Activated T-cell treated with anti-CD3 and anti-CD28 coated beads, Interleukin-2, amount 50 U/mL, for 48 hours (primary cell): ENCODE measurements around the gene ARHGEF4.
"Not testable (repeated sequence)": the region's sequence is repeated elsewhere in the genome, so short reads cannot be mapped to it uniquely, and the experiment has no call there.

Experiments
- DNase-seq, 2 experiments: peaks; one replicate each; pipeline ENCODE4 v3.0.0-alpha.2; 2020

ARHGEF4 gene

DNA sequence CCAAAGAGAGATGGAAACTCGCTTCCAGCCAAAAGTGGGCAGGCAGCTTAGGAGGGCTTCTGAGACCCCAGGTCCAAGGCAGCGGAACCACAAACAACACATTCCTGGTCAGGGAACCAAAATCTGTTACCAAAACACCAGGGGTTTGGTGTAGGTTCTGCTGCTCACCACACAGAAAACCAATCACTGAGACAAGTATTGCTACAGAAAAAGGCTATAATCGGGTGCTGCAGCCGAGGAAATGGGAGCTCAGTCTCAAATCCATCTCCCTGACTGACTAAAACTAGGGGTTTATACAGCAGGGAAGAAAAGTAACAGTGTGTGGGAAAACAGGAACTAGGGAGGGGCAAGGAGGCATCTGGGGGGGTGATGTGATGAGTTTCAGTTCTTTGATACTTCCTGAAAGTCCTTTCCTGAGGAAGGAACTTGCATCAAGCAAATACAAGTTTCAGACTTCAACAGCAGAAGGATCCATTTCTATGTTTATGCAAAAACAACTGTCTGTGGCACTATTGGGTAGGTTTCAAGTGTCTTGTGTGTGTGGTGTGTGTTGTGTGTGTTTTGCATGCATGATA is 148.6 kb downstream of the ARHGEF4 start:
- no peak for DNase-seq

DNA sequence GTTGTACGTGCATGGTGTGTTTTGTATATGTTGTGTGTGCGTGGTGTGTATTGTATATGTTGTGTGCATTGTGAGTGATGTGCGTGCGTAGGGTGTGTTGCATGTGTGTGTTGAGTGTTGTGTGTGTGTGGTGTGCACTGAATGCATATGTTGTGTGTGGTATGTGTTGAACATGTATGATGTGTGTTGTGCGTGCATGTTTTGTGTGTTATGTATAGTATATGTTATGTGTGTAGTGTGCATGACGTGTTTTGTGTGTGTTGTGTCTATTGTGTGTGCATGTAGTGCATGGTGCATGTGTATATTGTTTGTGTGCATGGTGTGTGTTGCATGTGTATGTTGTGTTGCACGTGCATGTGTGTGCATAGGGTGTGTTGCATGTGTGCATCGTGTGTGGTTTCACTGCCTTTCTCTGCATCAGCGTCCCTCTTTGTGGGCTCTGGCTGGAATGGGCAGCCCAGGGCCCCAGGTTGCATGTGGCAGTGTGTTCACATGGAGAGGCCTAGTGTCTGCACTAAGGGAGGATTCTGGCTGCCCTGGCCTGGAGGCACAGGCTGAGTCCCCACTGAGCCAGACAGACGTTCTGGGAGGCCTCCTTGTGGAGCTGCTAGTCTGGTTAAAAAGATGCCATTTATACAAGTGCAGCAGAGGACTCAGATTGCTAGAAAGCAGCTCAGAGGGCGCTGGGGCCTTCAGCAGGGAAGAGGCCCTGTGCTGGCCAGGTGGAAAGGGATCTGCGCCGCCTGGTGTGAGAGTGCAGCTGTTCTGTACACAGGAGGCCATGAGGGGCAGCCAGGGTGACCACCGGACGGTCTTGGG is 149.3 kb downstream of the ARHGEF4 start:
- no peak for DNase-seq

DNA sequence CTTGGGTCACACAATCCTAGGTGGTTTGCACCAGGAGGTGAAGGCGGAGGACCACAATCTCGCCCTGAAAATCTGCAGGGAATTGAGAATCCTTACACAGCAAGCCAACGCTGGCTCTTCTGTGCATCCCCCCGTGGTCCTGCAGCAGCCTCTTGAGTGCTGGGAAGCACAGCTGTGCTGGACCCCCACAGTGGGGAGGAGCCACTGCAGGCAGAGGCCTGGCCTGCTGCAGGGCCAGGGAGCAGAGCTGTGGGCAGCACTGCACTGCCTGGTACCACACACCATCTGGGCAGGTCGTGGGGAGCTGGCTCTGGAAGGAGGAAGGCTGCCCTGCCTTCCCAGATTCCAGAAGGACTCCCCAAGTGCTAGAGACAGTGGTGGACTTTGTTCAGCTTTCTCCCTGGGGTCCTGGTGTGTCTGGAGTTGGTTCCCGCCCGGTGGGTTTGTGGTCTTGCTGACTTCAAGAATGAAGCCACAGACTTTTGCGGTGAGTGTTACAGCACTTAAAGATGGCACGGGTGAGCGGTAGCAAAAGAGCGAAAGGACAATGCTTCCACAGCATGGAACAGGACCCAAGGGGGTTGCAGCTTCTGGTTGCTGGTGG is 150.3 kb downstream of the ARHGEF4 start:
- no peak for DNase-seq

DNA sequence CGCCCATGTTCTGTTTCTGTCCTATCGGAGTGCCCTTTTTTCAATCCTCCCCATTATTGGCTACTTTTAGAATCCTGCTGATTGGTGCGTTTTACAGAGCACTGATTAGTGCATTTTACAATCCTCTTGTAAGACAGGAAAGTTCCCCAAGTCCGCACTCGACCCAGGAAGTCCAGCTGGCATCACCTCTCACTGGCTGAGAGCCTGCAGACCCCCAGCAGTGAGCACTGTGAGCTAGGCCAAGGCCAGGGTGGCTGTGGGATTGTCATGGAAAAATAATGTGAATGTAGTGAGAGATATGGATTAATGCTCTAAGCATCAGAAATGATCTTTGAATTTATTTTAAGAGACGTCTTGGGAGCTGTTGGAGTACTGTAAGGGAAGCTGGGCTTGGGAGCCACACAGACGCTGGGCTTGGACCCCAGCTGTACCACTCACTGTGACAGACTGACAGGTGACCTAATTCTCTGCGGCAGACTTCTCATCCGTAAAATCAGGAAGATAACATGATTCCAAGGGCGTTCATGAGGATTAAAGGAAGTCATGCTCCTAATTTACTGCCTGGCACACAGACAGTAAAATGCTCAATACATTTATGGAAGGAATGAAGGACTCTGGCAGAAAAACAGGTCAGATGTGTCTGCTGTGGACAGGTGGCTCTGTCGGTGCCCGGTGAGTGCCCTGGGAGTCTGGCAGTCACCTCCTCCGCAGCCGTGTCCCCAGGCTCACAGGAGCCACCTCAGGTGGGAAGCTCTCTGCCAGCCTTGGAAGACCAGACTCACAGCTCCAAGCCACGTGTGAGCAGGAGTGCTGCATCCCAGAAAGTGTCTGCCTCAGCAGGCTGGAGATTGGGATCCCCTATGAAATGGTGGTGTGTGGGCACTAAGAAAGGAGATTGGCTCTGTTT is 151.1 kb downstream of the ARHGEF4 start:
- no peak for DNase-seq

DNA sequence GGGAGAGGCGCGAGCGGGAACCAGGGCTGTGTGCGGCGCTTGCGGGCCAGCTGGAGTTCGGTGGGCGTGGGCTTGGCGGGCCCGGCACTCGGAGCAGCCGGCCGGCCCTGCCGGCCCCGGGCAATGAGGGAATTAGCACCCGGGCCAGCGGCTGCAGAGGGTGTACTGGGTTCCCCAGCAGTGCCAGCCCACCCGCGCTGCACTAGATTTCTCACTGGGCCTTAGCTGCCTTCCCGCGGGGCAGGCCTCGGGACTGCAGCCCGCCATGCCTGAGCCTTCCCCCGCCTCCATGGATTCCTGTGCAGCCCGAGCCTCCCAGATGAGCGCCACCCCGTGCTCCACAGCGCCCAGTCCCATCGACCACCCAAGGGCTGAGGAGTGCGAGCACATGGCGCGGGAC is 154.7 kb downstream of the ARHGEF4 start:
- DNase-seq: not testable (repeated sequence)

DNA sequence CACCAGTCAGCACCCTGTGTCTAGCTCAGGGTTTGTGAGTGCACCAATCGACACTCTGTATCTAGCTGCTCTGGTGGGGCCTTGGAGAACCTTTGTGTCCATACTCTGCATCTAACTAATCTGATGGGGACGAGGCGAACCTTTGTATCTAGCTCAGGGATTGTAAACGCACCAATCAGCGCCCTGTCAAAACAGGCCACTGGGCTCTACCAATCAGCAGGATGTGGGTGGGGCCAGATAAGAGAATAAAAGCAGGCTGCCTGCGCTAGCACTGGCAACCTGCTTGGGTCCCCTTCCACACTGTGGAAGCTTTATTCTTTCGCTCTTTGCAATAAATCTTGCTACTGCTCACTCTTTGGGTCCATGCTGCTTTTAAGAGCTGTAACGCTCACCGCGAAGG is 155.3 kb downstream of the ARHGEF4 start:
- not testable (repeated sequence) for DNase-seq

DNA sequence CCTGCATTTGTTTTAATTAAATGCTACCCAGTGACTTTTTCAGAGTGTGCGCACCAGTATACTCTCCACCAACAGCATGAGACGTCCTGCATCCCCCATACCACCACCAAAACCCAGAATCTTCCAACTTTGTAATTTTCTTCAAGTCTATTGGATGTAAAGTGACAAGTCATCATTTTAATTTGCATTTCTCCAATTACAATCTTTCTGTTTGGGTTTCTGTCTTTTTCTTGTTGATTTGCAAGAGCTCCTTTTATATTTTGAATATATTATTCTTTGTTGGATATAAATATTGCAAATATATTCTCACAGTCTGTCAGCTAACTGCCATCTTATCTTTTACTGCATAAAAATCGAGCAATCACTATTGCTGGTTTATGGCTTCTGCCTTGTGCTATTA is 160.0 kb downstream of the ARHGEF4 start:
- no peak for DNase-seq

DNA sequence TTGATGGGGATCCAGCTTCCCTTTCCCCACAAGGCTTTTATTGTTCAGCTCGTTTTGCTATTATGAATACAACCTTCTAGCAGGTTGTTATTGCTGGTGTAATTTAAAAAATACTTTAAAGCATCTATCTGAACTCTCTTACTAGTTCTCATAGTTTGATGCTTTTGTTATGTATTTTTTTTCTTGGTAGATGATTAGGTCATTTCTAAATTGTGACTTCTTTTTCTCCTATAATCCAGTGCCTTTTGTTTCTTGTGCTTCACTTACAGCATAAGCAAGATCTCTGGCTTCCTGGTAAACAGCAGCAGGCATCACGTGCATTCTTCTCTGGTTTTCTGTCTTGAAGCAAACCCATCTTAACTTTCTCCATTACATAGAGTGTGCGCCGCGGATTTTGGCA is 160.5 kb downstream of the ARHGEF4 start:
- DNase-seq: no peak

DNA sequence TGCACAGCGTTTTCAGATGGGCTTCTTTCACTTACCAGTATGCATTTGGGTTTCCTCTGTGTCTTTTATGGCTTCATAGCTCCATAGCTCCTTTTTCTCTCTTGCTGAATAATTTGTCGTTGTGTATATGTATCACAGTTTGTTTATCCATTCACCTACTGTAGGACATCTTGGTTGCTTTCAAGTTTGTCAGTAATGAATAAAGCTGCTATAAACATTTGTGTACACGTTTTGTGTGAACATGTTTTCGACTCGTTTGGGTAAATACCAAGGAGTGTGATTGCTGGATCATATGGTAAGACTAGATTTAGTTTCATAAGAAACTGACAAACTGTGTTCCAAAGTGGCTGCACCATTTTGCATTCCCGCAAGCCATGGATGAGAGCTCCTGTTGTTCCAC is 161.8 kb downstream of the ARHGEF4 start:
- DNase-seq: no peak

DNA sequence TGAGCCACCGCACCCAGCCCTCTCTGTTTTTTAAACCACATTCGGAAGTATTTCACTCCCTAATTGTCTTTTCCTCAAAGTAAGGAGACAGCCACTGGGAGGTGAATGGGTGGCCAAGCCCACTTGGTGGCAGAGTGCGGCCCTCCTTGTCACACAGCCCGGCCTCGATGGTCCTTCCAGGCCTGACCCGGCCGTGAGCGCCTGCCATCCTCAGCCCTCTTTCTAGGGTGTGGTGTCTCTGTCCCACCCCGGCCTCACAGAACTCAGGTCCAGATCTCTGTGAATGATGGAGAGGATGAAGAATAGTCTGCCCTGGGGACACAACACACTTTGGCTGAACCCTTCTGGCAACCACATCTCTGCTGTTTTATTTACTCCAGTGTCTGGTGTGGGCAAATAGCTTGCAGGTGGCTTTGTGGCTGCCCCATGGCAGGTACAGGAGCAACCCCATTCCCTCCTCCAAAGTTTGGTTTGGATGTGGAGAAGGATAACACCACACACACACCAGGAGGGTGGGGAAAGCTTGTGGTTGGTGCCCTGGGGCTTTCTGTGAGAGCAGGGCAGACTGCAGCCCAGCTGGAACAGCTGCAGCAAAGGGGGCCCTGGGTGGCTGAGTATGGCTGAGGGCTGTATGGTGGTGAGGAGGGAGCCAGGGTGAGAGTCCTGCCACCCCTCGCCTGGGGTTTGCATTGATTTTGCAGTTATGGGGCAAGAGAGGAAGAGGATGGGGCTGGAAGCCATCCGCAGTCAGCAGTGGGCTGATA is 167.9 kb downstream of the ARHGEF4 start:
- no peak for DNase-seq

DNA sequence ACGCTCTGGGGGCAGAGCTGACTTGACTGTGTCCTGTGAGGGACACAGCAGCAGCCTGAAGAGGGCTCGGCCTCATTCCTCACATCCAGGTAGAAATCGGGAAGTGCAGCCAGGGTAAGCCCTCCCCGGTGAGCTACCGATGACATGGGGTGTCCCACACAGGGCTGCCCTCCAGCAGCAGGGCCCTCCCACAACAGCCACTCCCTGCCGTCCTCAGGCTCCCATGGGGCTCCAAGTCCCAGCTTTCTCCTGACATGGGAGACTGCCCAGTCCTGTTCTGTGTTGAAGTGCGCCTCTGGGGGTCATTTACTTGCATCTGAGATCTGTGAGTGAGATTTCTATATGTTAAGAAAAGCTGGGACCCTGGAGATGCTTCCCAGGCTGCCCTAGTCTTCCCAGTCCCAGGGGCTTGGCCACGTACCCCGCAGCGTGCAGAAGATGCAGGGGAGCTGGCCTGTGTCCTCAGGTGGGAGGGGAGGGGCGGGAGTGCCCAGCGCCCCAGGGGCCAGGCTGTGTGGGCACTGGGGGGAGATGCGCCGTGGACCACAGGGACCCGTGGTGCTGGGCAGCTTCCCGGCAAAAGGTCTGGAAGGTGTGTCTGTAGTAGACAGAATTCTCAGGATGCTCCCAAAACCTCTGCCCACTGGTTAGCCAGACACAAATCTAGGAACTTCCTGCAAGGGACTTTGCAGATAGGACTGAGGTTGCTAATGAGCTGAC is 168.7 kb downstream of the ARHGEF4 start:
- no peak for DNase-seq

DNA sequence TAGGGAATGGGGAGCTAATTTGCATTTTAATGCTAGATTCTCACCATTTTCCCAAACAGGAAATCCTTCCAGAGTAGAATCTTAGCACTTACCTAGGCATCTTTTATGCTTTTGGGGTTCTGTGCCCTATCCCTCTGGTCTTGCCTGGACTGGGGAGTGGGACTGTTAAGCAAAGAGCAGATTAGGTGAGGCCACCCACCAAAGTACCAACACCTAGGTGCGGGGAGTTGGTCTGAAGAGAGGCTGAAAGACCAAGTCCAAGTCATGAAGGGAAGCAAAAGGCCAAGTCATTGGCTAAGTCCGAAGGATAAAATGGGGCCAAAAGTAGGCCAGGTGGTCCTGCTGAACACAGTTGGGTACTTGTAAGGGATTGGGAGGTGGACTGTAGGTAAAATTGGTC is 169.8 kb downstream of the ARHGEF4 start:
- no peak for DNase-seq

DNA sequence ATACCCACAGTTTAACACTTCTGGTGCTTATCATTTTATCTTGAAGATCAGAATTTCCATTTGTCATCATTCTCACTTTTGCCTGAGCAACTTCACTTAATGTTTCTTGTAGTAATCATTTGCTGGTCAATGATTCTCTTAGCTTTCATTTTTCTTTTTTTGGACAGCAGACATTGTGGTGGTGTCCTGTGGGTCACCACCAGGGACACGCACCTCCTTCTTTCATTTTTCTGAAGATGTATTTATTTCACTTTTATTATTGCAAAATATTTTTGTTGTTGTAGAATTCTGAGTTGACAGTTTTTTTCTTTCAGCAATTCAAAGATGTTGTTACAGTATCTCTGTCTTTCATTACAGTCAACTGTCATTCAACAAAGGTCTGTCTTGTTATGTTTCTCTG is 172.3 kb downstream of the ARHGEF4 start:
- DNase-seq: no peak

DNA sequence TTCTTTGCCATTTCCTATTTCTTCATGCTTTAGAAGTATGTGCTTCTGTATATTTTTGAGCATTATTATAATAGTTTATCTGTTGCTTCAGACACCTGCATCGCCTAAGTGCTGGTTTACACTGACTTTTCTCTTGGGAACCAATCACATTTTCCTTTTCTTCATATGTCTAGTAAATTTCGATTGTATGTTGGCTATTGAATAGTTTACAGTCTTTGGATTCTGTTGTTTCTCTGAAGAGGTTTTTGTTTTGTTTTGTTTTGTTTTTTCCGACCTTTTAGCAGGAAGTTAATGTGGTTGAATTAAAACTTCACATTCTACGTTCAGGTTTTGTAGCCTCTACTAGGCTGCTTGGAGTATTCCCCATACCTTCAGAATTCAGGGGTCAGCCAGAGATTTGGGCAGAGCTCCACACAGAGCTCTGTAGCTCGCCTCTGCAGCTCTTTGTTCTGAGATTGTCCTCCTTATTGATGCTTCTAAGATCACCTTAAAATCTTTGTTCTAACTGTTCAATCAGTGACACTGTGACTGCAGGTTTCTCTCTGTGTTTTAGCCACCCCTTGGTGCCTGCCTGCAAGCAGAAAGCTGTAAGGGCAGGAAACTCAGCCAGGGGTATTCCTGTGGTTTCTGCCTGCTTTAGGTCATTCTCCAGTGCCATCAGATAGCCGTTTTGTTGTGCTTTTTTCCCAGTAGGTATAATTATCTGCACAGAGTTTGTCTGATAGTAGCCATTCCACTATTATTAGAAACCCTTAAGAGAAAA is 173.2 kb downstream of the ARHGEF4 start:
- no peak for DNase-seq

DNA sequence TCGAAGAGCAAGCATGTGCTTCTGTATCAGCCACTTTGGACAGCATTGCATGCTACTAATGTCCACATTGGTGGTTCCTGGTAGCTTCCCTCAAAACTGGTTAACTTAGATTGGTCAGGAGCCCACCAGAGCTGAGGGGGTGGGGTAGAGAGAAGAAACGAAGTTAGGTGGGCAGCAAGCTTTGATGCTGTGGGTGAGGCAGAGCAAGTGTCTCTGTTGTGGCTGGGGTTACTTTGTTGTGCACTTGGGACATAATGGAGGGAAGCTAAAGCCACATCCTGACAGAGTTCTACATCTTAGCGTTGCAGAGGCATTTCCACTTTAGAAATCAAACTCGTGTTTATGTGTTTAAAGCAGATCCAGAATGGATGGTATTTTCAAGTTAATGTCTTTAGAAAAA is 173.9 kb downstream of the ARHGEF4 start:
- DNase-seq: no peak

DNA sequence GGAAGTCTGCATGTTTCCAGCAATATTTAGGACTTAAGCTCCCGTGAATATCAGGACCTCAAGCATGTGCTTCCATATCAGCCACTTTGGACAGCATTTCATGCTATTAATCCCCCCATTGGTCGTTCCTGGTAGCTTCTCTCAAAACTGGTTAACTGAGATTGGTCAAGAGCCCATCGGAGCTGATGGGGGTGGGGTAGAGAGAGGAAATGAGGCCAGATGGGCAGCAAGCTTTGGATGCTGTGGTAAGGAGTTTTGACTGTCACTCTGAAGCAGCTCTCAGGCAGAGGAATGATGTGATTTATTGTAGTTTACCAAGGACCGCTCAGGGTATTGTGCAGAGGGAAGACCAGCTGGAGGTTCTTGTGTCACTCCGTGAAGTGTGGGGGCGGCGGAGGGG is 174.8 kb downstream of the ARHGEF4 start:
- DNase-seq: no peak

DNA sequence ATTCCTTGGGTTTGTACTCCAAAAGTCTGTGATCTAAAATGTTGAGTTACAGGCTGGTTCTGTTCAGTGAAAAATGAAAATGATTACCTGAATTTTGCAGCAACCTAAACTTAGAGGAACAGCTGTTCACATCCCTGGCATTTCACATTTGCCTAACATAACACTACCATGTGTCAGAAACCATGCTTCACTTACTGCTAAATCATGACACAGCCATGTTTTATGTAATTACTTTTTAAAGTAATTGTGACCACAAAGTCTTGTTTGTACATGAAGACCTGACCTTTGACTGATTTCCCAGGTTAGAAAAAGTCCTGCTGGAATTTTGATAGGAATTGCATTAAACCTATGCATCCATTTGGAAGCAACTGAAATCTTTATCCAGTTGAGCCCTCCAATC is 177.4 kb downstream of the ARHGEF4 start:
- no peak for DNase-seq

DNA sequence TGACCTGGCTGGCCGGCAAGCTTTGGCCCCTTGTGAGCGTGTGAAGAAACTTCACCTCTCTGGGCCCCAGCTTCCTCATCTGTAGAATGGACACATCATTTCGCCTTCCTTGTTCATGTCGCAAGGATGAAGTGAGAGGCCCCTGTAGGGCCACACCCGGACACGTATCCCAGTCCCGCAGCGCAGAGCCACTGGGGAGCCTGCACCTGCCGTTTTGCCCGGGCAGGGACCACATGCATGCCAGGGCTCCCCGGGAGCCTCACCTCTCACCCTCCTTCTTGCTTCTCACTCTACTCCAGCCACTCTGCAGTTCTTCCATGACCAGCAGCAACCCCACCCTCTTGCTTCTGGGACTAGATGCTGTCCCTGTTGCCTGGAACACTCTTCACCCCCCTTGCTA is 179.1 kb downstream of the ARHGEF4 start:
- DNase-seq: no peak

DNA sequence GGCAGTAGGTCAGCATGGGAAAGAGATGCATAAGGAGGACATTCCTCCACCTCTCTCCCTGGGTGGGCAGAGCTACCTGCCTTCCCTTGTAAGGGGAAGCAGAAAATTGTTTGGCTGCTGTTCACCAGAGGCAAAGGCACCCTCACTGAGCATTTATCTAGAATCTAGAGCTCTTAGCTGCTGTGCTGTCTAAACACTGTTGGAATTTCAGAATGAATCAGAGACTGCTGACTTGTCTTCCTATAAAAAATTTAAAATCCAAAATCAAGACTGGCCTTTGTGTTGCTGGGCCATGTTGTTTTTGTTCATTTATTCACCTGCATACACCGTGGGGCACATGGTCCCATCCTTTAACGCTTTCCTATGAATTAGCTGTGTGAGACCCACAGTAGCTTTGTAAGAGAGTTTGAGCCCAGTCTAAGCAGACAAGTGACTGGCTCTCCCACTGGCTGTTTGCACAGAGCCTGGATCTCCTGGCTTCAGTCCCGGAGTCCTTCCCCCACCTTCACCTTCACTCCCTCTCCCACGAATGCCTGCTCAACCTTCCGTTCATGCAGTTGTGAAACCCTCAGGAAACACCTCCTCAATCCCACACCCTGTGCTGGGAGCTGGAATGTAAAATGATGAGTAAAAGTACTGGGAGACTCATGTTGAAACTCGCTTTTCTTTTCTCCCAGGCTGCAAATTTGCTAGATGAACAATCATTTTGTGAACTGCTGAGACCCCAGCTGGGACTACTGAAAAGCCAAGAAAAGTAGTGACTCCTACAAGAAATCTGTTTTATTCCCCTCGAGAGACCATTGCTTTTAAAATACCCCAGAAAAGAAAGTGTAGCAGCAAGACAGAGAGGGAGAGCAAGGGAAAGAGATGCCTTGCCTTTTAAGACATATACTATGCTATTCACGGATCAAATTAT is 180.4 kb downstream of the ARHGEF4 start:
- no peak for DNase-seq

DNA sequence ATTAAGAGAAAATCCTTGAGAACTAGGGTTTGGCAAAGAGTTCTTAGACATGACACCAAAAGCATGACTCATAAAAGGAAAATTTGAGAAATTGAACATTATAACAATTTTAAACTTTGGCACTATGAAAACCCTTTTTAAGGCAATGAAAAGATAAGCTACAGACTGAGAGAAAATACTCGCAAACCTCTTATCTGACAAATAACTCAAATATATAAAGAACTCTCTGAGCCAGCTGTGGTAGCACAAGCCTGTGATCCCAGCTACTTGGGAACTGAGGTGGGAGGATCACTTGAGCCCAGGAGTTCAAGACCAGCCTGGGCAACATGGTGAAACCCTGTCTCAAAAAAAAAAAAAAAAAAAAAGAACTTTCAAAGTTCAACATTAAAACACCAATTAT is 186.0 kb downstream of the ARHGEF4 start:
- DNase-seq: no peak
